HepG2 (cell line): ENCODE results near the gene WDR86. TPM values are rescaled to one million over a fixed set of nuclear protein-coding genes. Genes with fewer than 3 reads are reported as not detected.

ENCODE experiments used
- ATAC-seq: fragments of 200-7000 bp; cut with Tn5 transposase; 3 replicates; pipeline ENCODE4 v1.9.1; 2020; ENCODE audit warnings: mild to moderate bottlenecking, moderate library complexity
- BruUV-seq: library from RNA; stranded (reverse); fragments of 400-500 nt; replicated peaks from 2 replicates; lab custom pipeline; 2021; lab: Mats Ljungman, UMichigan
- CTCF ChIA-PET: fragments of 300-600 bp; formaldehyde crosslinking; extraction: SDS; loops from one replicate; lab custom pipeline; 2021; ENCODE audit warnings: low total read pairs, inconsistent platforms, low intra/inter-chr PET ratio; lab: Yijun Ruan, JAX
- POLR2A ChIA-PET: fragments of 350-600 bp; sonication (Branson Sonifier 250); formaldehyde crosslinking; loops from one replicate; lab custom pipeline; 2020; ENCODE audit warnings: antibody characterized with exemption, inconsistent platforms; lab: Yijun Ruan, JAX
- DNase-seq: peaks from one replicate; pipeline ENCODE4 v3.0.0-alpha.2; 2015; ENCODE audit warnings: low spot score
- FAIRE-seq: peaks from 3 replicates; lab custom pipeline; 2011; peaks lifted over from hg19 to GRCh38; lab: Jason Lieb, UNC
- H2AFZ ChIP-seq: one replicate; pipeline ENCODE4 v1.6.1; 2011; ENCODE audit warnings: low read length, inconsistent platforms
- H3K27ac ChIP-seq: fragments of 300-600 bp; 3 replicates; pipeline ENCODE4 v1.8.0; 2011; ENCODE audit warnings: mixed run types, mild to moderate bottlenecking, mixed read lengths, low read length, inconsistent platforms; ENCODE audit not compliant: insufficient read depth; ENCODE audit errors: extremely low read length
- H3K27me3 ChIP-seq, 2 experiments: fragments of 200-600 bp in 1 of 2; 2 replicates in 1 of 2; 3 replicates in 1 of 2; pipeline versions ENCODE4 v1.6.0 to v1.8.0; 2011; ENCODE audit warnings: low read length in 2 of 2, mild to moderate bottlenecking in 2 of 2, moderate library complexity in 2 of 2, inconsistent platforms in 1 of 2; ENCODE audit not compliant: insufficient read depth in 2 of 2, control insufficient read depth in 1 of 2
- H3K36me3 ChIP-seq, 2 experiments: fragments of 200-600 bp in 1 of 2; replicated peaks in 1 of 2; 2 replicates in 1 of 2; 3 replicates in 1 of 2; pipeline versions ENCODE4 v1.5.1 to v1.8.0; 2011; ENCODE audit warnings: low read length in 2 of 2, inconsistent platforms in 1 of 2; ENCODE audit not compliant: insufficient read depth in 2 of 2, control insufficient read depth in 1 of 2
- H3K4me1 ChIP-seq: 2 replicates; pipeline ENCODE4 v1.5.1; 2012; ENCODE audit warnings: low read length, inconsistent platforms; ENCODE audit not compliant: insufficient read depth
- H3K4me2 ChIP-seq: 2 replicates; pipeline ENCODE4 v1.6.0; 2011; ENCODE audit warnings: low read depth, low read length, inconsistent platforms
- H3K4me3 ChIP-seq, 3 experiments: fragments of 200-600 bp in 1 of 3; sonication (generic), shearing (Covaris generic) in 1 of 3; replicated peaks in 1 of 3; 2 replicates each; pipeline ENCODE4 v1.5.1; 2011 to 2016; ENCODE audit warnings: low read length in 3 of 3, inconsistent platforms in 2 of 3, low read depth in 2 of 3, mild to moderate bottlenecking in 2 of 3, control low read depth in 1 of 3, mixed read lengths in 1 of 3; ENCODE audit not compliant: insufficient read depth in 1 of 3
- H3K79me2 ChIP-seq: one replicate; pipeline ENCODE4 v1.6.1; 2011; ENCODE audit warnings: low read length, inconsistent platforms; ENCODE audit not compliant: insufficient read depth
- H3K9ac ChIP-seq: 2 replicates; pipeline ENCODE4 v1.6.0; 2011; ENCODE audit warnings: mild to moderate bottlenecking, low read depth, low read length, inconsistent platforms; ENCODE audit not compliant: insufficient read depth
- H3K9me3 ChIP-seq: 2 replicates; pipeline ENCODE4 v1.5.1; 2012; ENCODE audit warnings: mild to moderate bottlenecking, low read length
- H4K20me1 ChIP-seq: 2 replicates; pipeline ENCODE4 v1.6.0; 2011; ENCODE audit warnings: inconsistent platforms, mild to moderate bottlenecking, low read length, moderate library complexity; ENCODE audit not compliant: insufficient read depth
- GABPB1 ChIP-seq: IDR thresholded peaks from 2 replicates; pipeline ENCODE4 v1.6.1; 2016; ENCODE audit warnings: mild to moderate bottlenecking, missing genetic modification reagents, moderate library complexity, missing compliant biosample characterization
- MED8 ChIP-seq: sonication (generic); formaldehyde crosslinking; IDR thresholded peaks from 2 replicates; pipeline ENCODE4 v1.8.1; 2023; ENCODE audit warnings: mild to moderate bottlenecking, missing genetic modification reagents; ENCODE audit not compliant: insufficient replicate concordance
- MIER3 ChIP-seq: IDR thresholded peaks from 2 replicates; pipeline ENCODE4 v1.6.1; 2016; ENCODE audit warnings: missing compliant biosample characterization, borderline replicate concordance
- NR2C2 ChIP-seq: sonication (generic); formaldehyde crosslinking; IDR thresholded peaks from 2 replicates; pipeline ENCODE4 v1.4.0; 2020; ENCODE audit warnings: missing genetic modification reagents, mild to moderate bottlenecking, moderate library complexity, borderline replicate concordance
- PRPF4 ChIP-seq: fragments of 200-400 bp; formaldehyde crosslinking; IDR thresholded peaks from 2 replicates; pipeline ENCODE4 v1.6.1; 2016; ENCODE audit warnings: low read length, low read depth; ENCODE audit not compliant: poor library complexity, severe bottlenecking
- ZFP36L2 ChIP-seq: sonication (generic); formaldehyde crosslinking; IDR thresholded peaks from 2 replicates; pipeline ENCODE4 v1.4.0; 2020; ENCODE audit warnings: missing genetic modification reagents
- ZNF121 ChIP-seq: sonication (generic); formaldehyde crosslinking; IDR thresholded peaks from 2 replicates; pipeline ENCODE4 v1.5.0; 2020; ENCODE audit warnings: mild to moderate bottlenecking, missing genetic modification reagents
- ZNF749 ChIP-seq: sonication (generic); formaldehyde crosslinking; IDR thresholded peaks from 2 replicates; pipeline ENCODE4 v1.8.0; 2022; ENCODE audit warnings: mild to moderate bottlenecking, missing genetic modification reagents, moderate library complexity, borderline replicate concordance
- WGBS: methylation state at CpG from one replicate; pipeline ENCODE4 v1.1.6; 2017; ENCODE audit warnings: low lambda C conversion rate; 5-methylcytosine and 5-hydroxymethylcytosine counted together
- in situ Hi-C: cut with HindIII; loops from 2 replicates; pipeline ENCODE4 v1.10.0; 2017; ENCODE audit warnings: low pct_unique_long_range_greater_than_20kb; ENCODE audit not compliant: extremely low pct_ligation_motif_present
- intact Hi-C: fragments of 100-400 bp; cut with micrococcal nuclease; formaldehyde crosslinking; loops from one replicate; pipeline ENCODE4 v1.10.0; 2022; ENCODE audit not compliant: unreplicated experiment
- polyA plus RNA-seq, 8 experiments: library from polyadenylated mRNA; depleted of rRNA in 3 of 8; stranded (reverse) in 7 of 8; unstranded in 1 of 8; fragments of >200 nt; fragmentation: Illumina TruSeq in 4 of 8; extraction: Trizol in 4 of 8; gene quantifications; 2 replicates each; pipeline versions ENCODE4 v1.2.1 to v1.2.3, GENCODE V29; 2011 to 2016; ENCODE audit warnings: low read depth in 4 of 8, missing spikeins in 1 of 8, mixed read lengths in 1 of 8; ENCODE audit not compliant: insufficient read depth in 1 of 8
- total RNA-seq, 5 experiments: library from RNA; depleted of rRNA; stranded (reverse); fragments of >200 nt; fragmentation: Illumina TruSeq; extraction: Trizol; gene quantifications; 2 replicates each; pipeline ENCODE4 v1.2.3, GENCODE V29; 2016; ENCODE audit warnings: low read depth in 1 of 5
- TF ChIP-seq, protein P1 (sequence below): sonication (generic); formaldehyde crosslinking; IDR thresholded peaks from 2 replicates; pipeline ENCODE4 v1.4.0; 2020; ENCODE audit warnings: missing genetic modification reagents
- TF ChIP-seq, protein P2 (sequence below): sonication (generic); formaldehyde crosslinking; conservative IDR thresholded peaks from 2 replicates; pipeline ENCODE4 v1.4.0; 2020; ENCODE audit warnings: mild to moderate bottlenecking, missing genetic modification reagents, moderate library complexity

WDR86 gene
- total and polyA plus RNA-seq, 2 of the 13 experiments (the other 11 are each of a cell fraction or from before 2014, with no cell fraction given): 0.11 to 2.9 TPM

GRCh38 chr7:151409667-151410404, at the start of gene WDR86 (continued):
- TF ChIP-seq GABPB1 (peak; percentile 9; the same call in 1 of the 2 replicates), NR2C2 (CRISPR knock-in tag) (no peak), MIER3 (CRISPR knock-in tag) (no peak)
- TF ChIP-seq, protein P1, sequence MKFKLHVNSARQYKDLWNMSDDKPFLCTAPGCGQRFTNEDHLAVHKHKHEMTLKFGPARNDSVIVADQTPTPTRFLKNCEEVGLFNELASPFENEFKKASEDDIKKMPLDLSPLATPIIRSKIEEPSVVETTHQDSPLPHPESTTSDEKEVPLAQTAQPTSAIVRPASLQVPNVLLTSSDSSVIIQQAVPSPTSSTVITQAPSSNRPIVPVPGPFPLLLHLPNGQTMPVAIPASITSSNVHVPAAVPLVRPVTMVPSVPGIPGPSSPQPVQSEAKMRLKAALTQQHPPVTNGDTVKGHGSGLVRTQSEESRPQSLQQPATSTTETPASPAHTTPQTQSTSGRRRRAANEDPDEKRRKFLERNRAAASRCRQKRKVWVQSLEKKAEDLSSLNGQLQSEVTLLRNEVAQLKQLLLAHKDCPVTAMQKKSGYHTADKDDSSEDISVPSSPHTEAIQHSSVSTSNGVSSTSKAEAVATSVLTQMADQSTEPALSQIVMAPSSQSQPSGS: no peak

DNA sequence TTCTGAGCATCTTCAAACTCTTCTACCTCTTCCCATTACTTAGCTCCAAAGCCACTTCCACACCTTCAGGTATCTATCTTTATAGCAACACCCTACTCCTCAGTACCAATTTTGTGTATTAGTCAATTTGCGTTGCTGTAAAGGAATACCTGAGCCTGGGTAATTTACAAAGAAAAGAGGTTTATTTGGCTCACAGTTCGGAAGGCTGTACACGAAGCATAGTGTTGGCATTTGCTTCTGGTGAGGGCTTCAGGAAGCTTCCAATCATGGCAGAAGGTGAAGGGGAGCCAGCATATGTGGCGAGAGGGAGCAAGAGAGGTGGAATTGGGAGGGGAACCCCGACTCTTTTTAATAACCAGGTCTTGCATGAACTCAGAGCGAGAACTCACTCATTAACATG, 47.7 kb upstream of the WDR86 start:
- Histone ChIP-seq H3K27ac (no peak overlapping the region), H3K79me2 (no peaks in the 10 kb centered on the region), H3K9me3 (peaks cover 5% of the 10 kb centered on the region), H4K20me1 (no peaks in the 10 kb centered on the region), H3K4me1 (peaks cover 19% of the 10 kb centered on the region), H3K27me3 (peaks cover 6 to 47% of the 10 kb centered on the region in 2 experiments; a peak in 3 of 5 replicates), H3K4me2 (no peak overlapping the region), H3K9ac (no peak overlapping the region), H3K4me3 (no peak overlapping the region), H3K36me3 (no peaks in the 10 kb centered on the region), H2AFZ (no peak overlapping the region)
- DNase-seq (no peak), FAIRE-seq (no peak), ATAC-seq (no peak)
- intact Hi-C loops (no loop called here), in situ Hi-C loops (no loop called here)
- CTCF ChIA-PET: no interaction called here
- no TSS peak for BruUV-seq
- 51% methylated on average over 6 of the region's 6 CpGs for WGBS
- POLR2A ChIA-PET: no interaction called here
- TF ChIP-seq ZNF121 (CRISPR knock-in tag) (no peak), MED8 (no peak), ZFP36L2 (CRISPR knock-in tag) (no peak), PRPF4 (no peak), ZNF749 (CRISPR knock-in tag) (no peak)
- TF ChIP-seq, protein P2, sequence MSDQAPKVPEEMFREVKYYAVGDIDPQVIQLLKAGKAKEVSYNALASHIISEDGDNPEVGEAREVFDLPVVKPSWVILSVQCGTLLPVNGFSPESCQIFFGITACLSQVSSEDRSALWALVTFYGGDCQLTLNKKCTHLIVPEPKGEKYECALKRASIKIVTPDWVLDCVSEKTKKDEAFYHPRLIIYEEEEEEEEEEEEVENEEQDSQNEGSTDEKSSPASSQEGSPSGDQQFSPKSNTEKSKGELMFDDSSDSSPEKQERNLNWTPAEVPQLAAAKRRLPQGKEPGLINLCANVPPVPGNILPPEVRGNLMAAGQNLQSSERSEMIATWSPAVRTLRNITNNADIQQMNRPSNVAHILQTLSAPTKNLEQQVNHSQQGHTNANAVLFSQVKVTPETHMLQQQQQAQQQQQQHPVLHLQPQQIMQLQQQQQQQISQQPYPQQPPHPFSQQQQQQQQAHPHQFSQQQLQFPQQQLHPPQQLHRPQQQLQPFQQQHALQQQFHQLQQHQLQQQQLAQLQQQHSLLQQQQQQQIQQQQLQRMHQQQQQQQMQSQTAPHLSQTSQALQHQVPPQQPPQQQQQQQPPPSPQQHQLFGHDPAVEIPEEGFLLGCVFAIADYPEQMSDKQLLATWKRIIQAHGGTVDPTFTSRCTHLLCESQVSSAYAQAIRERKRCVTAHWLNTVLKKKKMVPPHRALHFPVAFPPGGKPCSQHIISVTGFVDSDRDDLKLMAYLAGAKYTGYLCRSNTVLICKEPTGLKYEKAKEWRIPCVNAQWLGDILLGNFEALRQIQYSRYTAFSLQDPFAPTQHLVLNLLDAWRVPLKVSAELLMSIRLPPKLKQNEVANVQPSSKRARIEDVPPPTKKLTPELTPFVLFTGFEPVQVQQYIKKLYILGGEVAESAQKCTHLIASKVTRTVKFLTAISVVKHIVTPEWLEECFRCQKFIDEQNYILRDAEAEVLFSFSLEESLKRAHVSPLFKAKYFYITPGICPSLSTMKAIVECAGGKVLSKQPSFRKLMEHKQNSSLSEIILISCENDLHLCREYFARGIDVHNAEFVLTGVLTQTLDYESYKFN (CRISPR knock-in tag): no peak
